Stimulated activated naive CD8-positive, alpha-beta T cell treated with anti-CD3 and anti-CD28 coated beads, Interleukin-15, Interleukin-2, amounts not matched to agents 100 U/mL and 50 U/mL, for 24 hours (primary cell): ENCODE data around the gene LIN28A.

Experiments
- ATAC-seq: fragments of 150-1000 bp; cut with Tn5 transposase; one replicate; pipeline ENCODE4 v1.10.0; 2021
- DNase-seq: peaks from one replicate; pipeline ENCODE4 v3.0.0; 2021

The LIN28A gene

GRCh38 chr1:26434161-26434752 lies 23.6 kb downstream of the LIN28A start:
- ATAC-seq (no peak), DNase-seq (no peak)

GRCh38 chr1:26438041-26438440 lies 27.4 kb downstream of the LIN28A start:
- DNase-seq (no peak), ATAC-seq (no peak)

- DNase-seq, result no peak
- ATAC-seq, result no peak
These were observed 29.6 kb downstream of the LIN28A start for GRCh38 chr1:26440259-26440658.

GRCh38 chr1:26449868-26450267 lies 39.3 kb downstream of the LIN28A start:
- ATAC-seq (no peak), DNase-seq (no peak)

GRCh38 chr1:26450908-26451307 lies 40.3 kb downstream of the LIN28A start:
- ATAC-seq (no peak), DNase-seq (no peak)

- DNase-seq, result no peak
These were observed 42.0 kb downstream of the LIN28A start for GRCh38 chr1:26452459-26453183.

GRCh38 chr1:26459148-26459547 lies 48.5 kb downstream of the LIN28A start:
- DNase-seq (no peak), ATAC-seq (no peak)

More at GRCh38 chr1:26452459-26453183, 42.0 kb downstream of the LIN28A start:
- ATAC-seq, result no peak

GRCh38 chr1:26459573-26460031 lies 49.0 kb downstream of the LIN28A start:
- ATAC-seq (no peak), DNase-seq (no peak)

GRCh38 chr1:26468911-26469310 lies 58.3 kb downstream of the LIN28A start:
- no peak for DNase-seq
- ATAC-seq, result no peak

- ATAC-seq (no peak), DNase-seq (no peak)
These were observed 58.9 kb downstream of the LIN28A start for GRCh38 chr1:26469558-26469957.

GRCh38 chr1:26470878-26471497 lies 60.4 kb downstream of the LIN28A start:
- ATAC-seq (no peak), DNase-seq (no peak)

- DNase-seq (peak; percentile 54), ATAC-seq (peak; percentile 19)
These were observed 61.1 kb downstream of the LIN28A start for GRCh38 chr1:26471498-26472319.

GRCh38 chr1:26472320-26472900 lies 61.8 kb downstream of the LIN28A start, which contains the start of gene HMGN2:
HMGN2 (plus strand) TSS chr1:26472440; CDS start chr1:26472613, 173 bp downstream.
- DNase-seq (peak; percentile 92), ATAC-seq (peak; percentile 66)

- peak; percentile 97 for DNase-seq
- ATAC-seq, result peak; percentile 77
These were observed 62.6 kb downstream of the LIN28A start for GRCh38 chr1:26472901-26473845.

- DNase-seq (no peak), ATAC-seq (no peak)
These were observed 64.2 kb downstream of the LIN28A start for GRCh38 chr1:26474818-26475217.

- DNase-seq (no peak), ATAC-seq (no peak)
These were observed 65.4 kb downstream of the LIN28A start for GRCh38 chr1:26475989-26476388.

GRCh38 chr1:26476958-26477357 lies 66.3 kb downstream of the LIN28A start:
- ATAC-seq (no peak), DNase-seq (no peak)

GRCh38 chr1:26477446-26478152 lies 67.0 kb downstream of the LIN28A start:
- ATAC-seq (no peak), DNase-seq (no peak)

- DNase-seq (no peak), ATAC-seq (no peak)
These were observed 67.5 kb downstream of the LIN28A start for GRCh38 chr1:26478159-26478558.

- DNase-seq, result no peak
- no peak for ATAC-seq
These were observed 68.4 kb downstream of the LIN28A start for GRCh38 chr1:26478988-26479387.
